HL-60 (cell line): ENCODE data around the gene SVEP1.

Experiments used
- GABPA ChIP-seq: IDR thresholded peaks from 2 replicates; pipeline ENCODE4 v1.6.1; 2012; ENCODE audit warnings: low read depth
- TF ChIP-seq, protein P1 (sequence below): IDR thresholded peaks from 2 replicates; pipeline ENCODE4 v1.6.1; 2012; ENCODE audit warnings: low read depth; ENCODE audit not compliant: insufficient replicate concordance
- TF ChIP-seq, protein P2 (sequence below): IDR thresholded peaks from one replicate; pipeline ENCODE4 v1.5.1; 2011; ENCODE audit warnings: low read length, control low read depth, inconsistent platforms; ENCODE audit not compliant: insufficient read depth

DNA sequence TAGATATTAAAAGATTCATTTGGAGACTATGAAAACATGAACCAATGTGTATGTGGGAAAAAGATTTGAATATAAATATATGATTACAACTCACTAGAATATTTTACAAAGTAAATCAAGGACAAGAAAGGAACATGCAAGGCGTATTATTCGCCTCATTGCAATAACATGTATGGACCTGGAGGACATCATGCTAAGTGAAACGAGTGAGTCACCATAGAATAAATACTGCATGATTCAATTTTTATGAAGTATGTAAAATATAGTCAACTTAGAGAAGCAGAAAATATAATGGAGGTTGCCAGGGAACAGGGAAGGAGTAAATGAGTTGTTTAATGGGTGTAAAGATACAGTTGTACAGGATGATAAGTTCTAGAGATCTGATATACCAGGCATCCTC is 246.8 kb downstream of the SVEP1 start:
- TF ChIP-seq, protein P1, sequence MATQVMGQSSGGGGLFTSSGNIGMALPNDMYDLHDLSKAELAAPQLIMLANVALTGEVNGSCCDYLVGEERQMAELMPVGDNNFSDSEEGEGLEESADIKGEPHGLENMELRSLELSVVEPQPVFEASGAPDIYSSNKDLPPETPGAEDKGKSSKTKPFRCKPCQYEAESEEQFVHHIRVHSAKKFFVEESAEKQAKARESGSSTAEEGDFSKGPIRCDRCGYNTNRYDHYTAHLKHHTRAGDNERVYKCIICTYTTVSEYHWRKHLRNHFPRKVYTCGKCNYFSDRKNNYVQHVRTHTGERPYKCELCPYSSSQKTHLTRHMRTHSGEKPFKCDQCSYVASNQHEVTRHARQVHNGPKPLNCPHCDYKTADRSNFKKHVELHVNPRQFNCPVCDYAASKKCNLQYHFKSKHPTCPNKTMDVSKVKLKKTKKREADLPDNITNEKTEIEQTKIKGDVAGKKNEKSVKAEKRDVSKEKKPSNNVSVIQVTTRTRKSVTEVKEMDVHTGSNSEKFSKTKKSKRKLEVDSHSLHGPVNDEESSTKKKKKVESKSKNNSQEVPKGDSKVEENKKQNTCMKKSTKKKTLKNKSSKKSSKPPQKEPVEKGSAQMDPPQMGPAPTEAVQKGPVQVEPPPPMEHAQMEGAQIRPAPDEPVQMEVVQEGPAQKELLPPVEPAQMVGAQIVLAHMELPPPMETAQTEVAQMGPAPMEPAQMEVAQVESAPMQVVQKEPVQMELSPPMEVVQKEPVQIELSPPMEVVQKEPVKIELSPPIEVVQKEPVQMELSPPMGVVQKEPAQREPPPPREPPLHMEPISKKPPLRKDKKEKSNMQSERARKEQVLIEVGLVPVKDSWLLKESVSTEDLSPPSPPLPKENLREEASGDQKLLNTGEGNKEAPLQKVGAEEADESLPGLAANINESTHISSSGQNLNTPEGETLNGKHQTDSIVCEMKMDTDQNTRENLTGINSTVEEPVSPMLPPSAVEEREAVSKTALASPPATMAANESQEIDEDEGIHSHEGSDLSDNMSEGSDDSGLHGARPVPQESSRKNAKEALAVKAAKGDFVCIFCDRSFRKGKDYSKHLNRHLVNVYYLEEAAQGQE: no peak
- TF ChIP-seq, protein P2, sequence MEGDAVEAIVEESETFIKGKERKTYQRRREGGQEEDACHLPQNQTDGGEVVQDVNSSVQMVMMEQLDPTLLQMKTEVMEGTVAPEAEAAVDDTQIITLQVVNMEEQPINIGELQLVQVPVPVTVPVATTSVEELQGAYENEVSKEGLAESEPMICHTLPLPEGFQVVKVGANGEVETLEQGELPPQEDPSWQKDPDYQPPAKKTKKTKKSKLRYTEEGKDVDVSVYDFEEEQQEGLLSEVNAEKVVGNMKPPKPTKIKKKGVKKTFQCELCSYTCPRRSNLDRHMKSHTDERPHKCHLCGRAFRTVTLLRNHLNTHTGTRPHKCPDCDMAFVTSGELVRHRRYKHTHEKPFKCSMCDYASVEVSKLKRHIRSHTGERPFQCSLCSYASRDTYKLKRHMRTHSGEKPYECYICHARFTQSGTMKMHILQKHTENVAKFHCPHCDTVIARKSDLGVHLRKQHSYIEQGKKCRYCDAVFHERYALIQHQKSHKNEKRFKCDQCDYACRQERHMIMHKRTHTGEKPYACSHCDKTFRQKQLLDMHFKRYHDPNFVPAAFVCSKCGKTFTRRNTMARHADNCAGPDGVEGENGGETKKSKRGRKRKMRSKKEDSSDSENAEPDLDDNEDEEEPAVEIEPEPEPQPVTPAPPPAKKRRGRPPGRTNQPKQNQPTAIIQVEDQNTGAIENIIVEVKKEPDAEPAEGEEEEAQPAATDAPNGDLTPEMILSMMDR: no peak
- TF ChIP-seq GABPA: no peak
